A549 (cell line): ENCODE measurements around the gene CXCR4. TPM values are rescaled to one million over a fixed set of nuclear protein-coding genes. Genes with fewer than 3 reads are reported as not detected.

Experiments used
- ATAC-seq, 2 experiments: fragments of 200-7000 bp in 1 of 2; fragments of >200 bp in 1 of 2; cut with Nextera tagmentation in 1 of 2; cut with Tn5 transposase in 1 of 2; 3 replicates each; pipeline versions ENCODE4 v1.8.0 to v1.9.1; 2018 to 2020; ENCODE audit warnings: mild to moderate bottlenecking in 1 of 2, moderate library complexity in 1 of 2
- CTCF ChIA-PET: fragments of 300-600 bp; sonication (Branson Sonifier 250); formaldehyde crosslinking; extraction: SDS; loops from one replicate; lab custom pipeline; 2021; ENCODE audit warnings: antibody characterized with exemption, inconsistent platforms; lab: Yijun Ruan, JAX
- POLR2A ChIA-PET: fragments of 350-600 bp; formaldehyde crosslinking; extraction: SDS; loops from one replicate; lab custom pipeline; 2021; ENCODE audit warnings: antibody characterized with exemption, inconsistent platforms; lab: Yijun Ruan, JAX
- DNase-seq, 2 experiments: peaks; one replicate each; pipeline versions ENCODE4 v3.0.0 to v3.0.0-alpha.2; 2011 to 2016; ENCODE audit warnings: low read depth in 1 of 2, low spot score in 1 of 2
- FAIRE-seq: peaks from 2 replicates; lab custom pipeline; 2011; peaks lifted over from hg19 to GRCh38; lab: Jason Lieb, UNC
- H3K27ac ChIP-seq, 2 experiments: fragments of >200 bp; sonication (Bioruptor Twin); formaldehyde crosslinking; 3 replicates each; pipeline ENCODE4 v1.5.1; 2016 to 2017
- H3K4me1 ChIP-seq: fragments of >200 bp; sonication (Bioruptor Twin); formaldehyde crosslinking; 3 replicates; pipeline ENCODE4 v1.6.1; 2016
- H3K4me2 ChIP-seq: fragments of >200 bp; sonication (Bioruptor Twin); formaldehyde crosslinking; 3 replicates; pipeline ENCODE4 v1.6.1; 2016
- H3K4me3 ChIP-seq: fragments of >200 bp; sonication (Bioruptor Twin); formaldehyde crosslinking; 3 replicates; pipeline ENCODE4 v1.5.1; 2016
- H3K9me3 ChIP-seq: fragments of >200 bp; sonication (Bioruptor Twin); formaldehyde crosslinking; 3 replicates; pipeline ENCODE4 v1.6.1; 2016
- BHLHE40 ChIP-seq: IDR thresholded peaks from 2 replicates; pipeline ENCODE4 v1.6.1; 2012; ENCODE audit warnings: low read depth, low read length, inconsistent platforms
- CBX2 ChIP-seq: fragments of 200-600 bp; sonication (generic); IDR thresholded peaks from 2 replicates; pipeline ENCODE4 v1.6.1; 2016; ENCODE audit warnings: low read depth, mild to moderate bottlenecking, borderline replicate concordance
- EHF ChIP-seq: fragments of 250-450 bp; sonication (Bioruptor Pico); IDR thresholded peaks from 2 replicates; pipeline ENCODE4 v1.5.0; 2020; ENCODE audit warnings: mild to moderate bottlenecking
- EHMT2 ChIP-seq: fragments of 200-600 bp; sonication (generic); IDR thresholded peaks from 2 replicates; pipeline ENCODE4 v1.6.1; 2016; ENCODE audit warnings: antibody characterized with exemption, low read depth, mild to moderate bottlenecking, moderate library complexity
- FOSL2 ChIP-seq, 2 experiments: fragments of 450-650 bp in 1 of 2; fragments of >200 bp in 1 of 2; sonication (Bioruptor Twin) in 1 of 2; formaldehyde crosslinking; IDR thresholded peaks; 2 replicates each; pipeline versions ENCODE4 v1.5.0 to v1.6.1; 2016 to 2020; ENCODE audit warnings: mild to moderate bottlenecking in 1 of 2, moderate library complexity in 1 of 2
- FOXS1 ChIP-seq: fragments of 250-450 bp; sonication (Bioruptor Pico); IDR thresholded peaks from 2 replicates; pipeline ENCODE4 v1.5.0; 2020; ENCODE audit warnings: mild to moderate bottlenecking, moderate library complexity
- GATA3 ChIP-seq: IDR thresholded peaks from 2 replicates; pipeline ENCODE4 v1.6.1; 2012; ENCODE audit warnings: borderline replicate concordance
- HDAC2 ChIP-seq: fragments of 200-600 bp; sonication (generic); IDR thresholded peaks from 2 replicates; pipeline ENCODE4 v1.6.1; 2016
- HES2 ChIP-seq: fragments of >200 bp; sonication (Bioruptor Twin); formaldehyde crosslinking; IDR thresholded peaks from 2 replicates; pipeline ENCODE4 v1.6.1; 2016
- HEYL ChIP-seq: fragments of 250-450 bp; sonication (Bioruptor Pico); IDR thresholded peaks from 2 replicates; pipeline ENCODE4 v1.8.0; 2021; ENCODE audit warnings: mild to moderate bottlenecking, moderate library complexity
- HOXB13 ChIP-seq: fragments of 250-450 bp; sonication (Bioruptor Pico); IDR thresholded peaks from 2 replicates; pipeline ENCODE4 v1.5.0; 2020; ENCODE audit warnings: low read depth, mild to moderate bottlenecking, moderate library complexity
- JUN ChIP-seq, 2 experiments: fragments of >200 bp; sonication (Bioruptor Twin); formaldehyde crosslinking; IDR thresholded peaks; 2 replicates in 1 of 2; 3 replicates in 1 of 2; pipeline ENCODE4 v1.6.1; 2016 to 2017
- KDM1A ChIP-seq: fragments of 200-600 bp; sonication (generic); IDR thresholded peaks from 2 replicates; pipeline ENCODE4 v1.6.1; 2016; ENCODE audit warnings: low read depth, mild to moderate bottlenecking
- MAFK ChIP-seq: fragments of 450-650 bp; IDR thresholded peaks from 2 replicates; pipeline ENCODE4 v1.6.1; 2014; ENCODE audit not compliant: partially characterized antibody
- MYC ChIP-seq: IDR thresholded peaks from 2 replicates; pipeline ENCODE4 v1.6.1; 2012; ENCODE audit warnings: mild to moderate bottlenecking, inconsistent platforms, low read length, improper control_type of control experiment, borderline replicate concordance
- NPAS2 ChIP-seq: fragments of 250-450 bp; sonication (Bioruptor Pico); IDR thresholded peaks from 2 replicates; pipeline ENCODE4 v1.8.0; 2022; ENCODE audit warnings: mild to moderate bottlenecking, moderate library complexity, borderline replicate concordance
- NR3C1 ChIP-seq: fragments of >200 bp; sonication (Bioruptor Twin); formaldehyde crosslinking; IDR thresholded peaks from 3 replicates; pipeline ENCODE4 v1.6.1; 2017
- PHF8 ChIP-seq: fragments of 200-600 bp; sonication (generic); IDR thresholded peaks from 2 replicates; pipeline ENCODE4 v1.6.1; 2016; ENCODE audit warnings: low read depth, mild to moderate bottlenecking, antibody characterized with exemption, moderate library complexity, borderline replicate concordance
- POLR2AphosphoS2 ChIP-seq: conservative IDR thresholded peaks from 2 replicates; pipeline ENCODE4 v1.6.1; 2012; ENCODE audit warnings: low read length, improper control_type of control experiment, inconsistent platforms
- RARB ChIP-seq: fragments of 250-450 bp; sonication (Bioruptor Pico); IDR thresholded peaks from 2 replicates; pipeline ENCODE4 v1.8.0; 2021; ENCODE audit warnings: mild to moderate bottlenecking, moderate library complexity
- RCOR1 ChIP-seq: fragments of 150-350 bp; IDR thresholded peaks from 2 replicates; pipeline ENCODE4 v1.6.1; 2014; ENCODE audit warnings: antibody characterized with exemption, low read length, low read depth
- ZFP36 ChIP-seq: fragments of 450-650 bp; IDR thresholded peaks from 2 replicates; pipeline ENCODE4 v1.6.1; 2014; ENCODE audit warnings: borderline replicate concordance; ENCODE audit not compliant: partially characterized antibody
- WGBS: methylation state at CpG from one replicate; pipeline ENCODE4 v1.1.6; 2017; ENCODE audit errors: missing lambda C conversion rate; 5-methylcytosine and 5-hydroxymethylcytosine counted together
- polyA plus RNA-seq, 4 experiments: library from polyadenylated mRNA; depleted of rRNA in 3 of 4; stranded (reverse); fragments of >200 nt; fragmentation: RNase III in 1 of 4; extraction: RNeasy Plus Mini Kit Qiagen cat#74134 plus additional on column Dnase treatment in 1 of 4; gene quantifications; 2 replicates in 3 of 4; 3 replicates in 1 of 4; pipeline ENCODE4 v1.2.3, GENCODE V29; 2011 to 2017

The CXCR4 gene
- polyA plus RNA-seq, 2 of the 4 experiments (the other 2 are of a cell fraction), result 0.09 to 0.16 TPM

DNA sequence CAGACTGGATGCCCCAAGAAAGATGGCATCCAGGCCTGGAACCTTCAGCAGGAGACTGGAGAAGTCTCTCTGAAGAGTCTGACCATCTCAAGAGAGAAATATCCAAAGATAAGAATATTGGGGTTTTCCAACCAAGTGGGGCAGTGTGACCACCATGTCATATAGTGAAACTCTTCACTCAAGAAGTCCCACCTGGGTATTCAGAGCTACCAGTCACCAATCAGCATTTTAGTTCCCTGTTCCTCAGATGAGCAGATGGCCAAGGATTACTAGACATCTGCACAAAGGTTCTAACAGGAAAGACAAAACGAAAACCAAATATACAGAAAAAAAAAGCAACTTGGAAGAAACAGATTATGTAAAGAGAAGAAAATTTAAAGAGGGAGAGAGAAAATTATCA, 38.5 kb upstream of the CXCR4 start:
- DNase-seq (no peak), ATAC-seq (no peak), FAIRE-seq (no peak)
- no peak for TF ChIP-seq EHMT2
- no peak for TF ChIP-seq EHF (CRISPR knock-in tag)
- TF ChIP-seq RARB (CRISPR knock-in tag), result no peak
- no peak for TF ChIP-seq NPAS2
- TF ChIP-seq FOXS1, result no peak
- TF ChIP-seq HES2, result no peak
- no peak for TF ChIP-seq ZFP36
- no peak for TF ChIP-seq JUN (IDR thresholded peaks at IDR 0.05)
- TF ChIP-seq HEYL, result no peak
- no peak for TF ChIP-seq KDM1A
- no peak for TF ChIP-seq NR3C1
- TF ChIP-seq CBX2, result no peak
- no peak for TF ChIP-seq BHLHE40
- no peak for TF ChIP-seq FOSL2 (IDR thresholded peaks at IDR 0.05)
- no peak for TF ChIP-seq FOSL2 (CRISPR knock-in tag; IDR thresholded peaks at IDR 0.05)
- no peak for TF ChIP-seq MYC
- TF ChIP-seq HDAC2, result no peak
- Histone ChIP-seq H3K4me3 (no peak overlapping the region), H3K27ac (no peak overlapping the region), H3K4me2 (no peak overlapping the region), H3K9me3 (no peaks in the 10 kb centered on the region), H3K4me1 (no peaks in the 10 kb centered on the region)
- ChIA-PET CTCF (no interaction called here), POLR2A (no interaction called here)
- 0% methylated on average over 1 of the region's 1 CpG for WGBS

DNA sequence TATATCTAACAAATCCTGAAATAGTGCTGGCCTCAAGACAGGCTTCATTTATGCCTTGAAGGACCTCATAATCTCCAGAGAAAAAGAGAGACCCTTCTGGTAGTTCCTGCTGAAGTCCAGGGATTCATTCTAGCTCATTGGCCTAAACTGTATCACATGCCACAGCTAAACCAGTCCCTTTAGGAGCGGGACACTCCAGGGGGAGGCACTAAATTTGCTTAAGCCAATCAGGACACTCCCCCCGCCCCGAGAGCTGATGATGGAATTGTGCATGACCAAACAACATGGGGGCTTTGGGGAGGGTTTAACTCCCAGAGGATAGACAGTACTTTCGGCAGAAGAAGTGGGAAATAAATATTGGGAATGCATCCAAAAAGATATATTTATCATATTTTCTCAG, 36.4 kb upstream of the CXCR4 start:
- Histone ChIP-seq H3K4me2 (no peak overlapping the region), H3K4me1 (no peaks in the 10 kb centered on the region), H3K9me3 (no peaks in the 10 kb centered on the region), H3K4me3 (no peak overlapping the region), H3K27ac (no peak overlapping the region)
- CTCF ChIA-PET, result interaction anchor here (0.5 kb wide), 1 partner anchor 65 kb away, joined by 4 read pairs; no protein-coding TSS in a partner anchor
- POLR2A ChIA-PET, result no interaction called here
- DNase-seq (peak in 1 of 2 experiments; percentile 9), FAIRE-seq (no peak), ATAC-seq (0 out of 6 replicates have a peak, but pooled peaks of 1 of the 2 experiments have one; percentile 21)
- 17% methylated on average over 4 of the region's 4 CpGs for WGBS
- TF ChIP-seq HOXB13, result no peak
- TF ChIP-seq FOSL2 (IDR thresholded peaks at IDR 0.05), result no peak
- TF ChIP-seq FOSL2 (CRISPR knock-in tag; IDR thresholded peaks at IDR 0.05), result no peak
- TF ChIP-seq KDM1A, result no peak
- TF ChIP-seq POLR2AphosphoS2, result no peak
- no peak for TF ChIP-seq MYC
- TF ChIP-seq MAFK, result no peak
- TF ChIP-seq NPAS2, result no peak
- TF ChIP-seq GATA3, result no peak
- no peak for TF ChIP-seq PHF8
- no peak for TF ChIP-seq RCOR1

DNA sequence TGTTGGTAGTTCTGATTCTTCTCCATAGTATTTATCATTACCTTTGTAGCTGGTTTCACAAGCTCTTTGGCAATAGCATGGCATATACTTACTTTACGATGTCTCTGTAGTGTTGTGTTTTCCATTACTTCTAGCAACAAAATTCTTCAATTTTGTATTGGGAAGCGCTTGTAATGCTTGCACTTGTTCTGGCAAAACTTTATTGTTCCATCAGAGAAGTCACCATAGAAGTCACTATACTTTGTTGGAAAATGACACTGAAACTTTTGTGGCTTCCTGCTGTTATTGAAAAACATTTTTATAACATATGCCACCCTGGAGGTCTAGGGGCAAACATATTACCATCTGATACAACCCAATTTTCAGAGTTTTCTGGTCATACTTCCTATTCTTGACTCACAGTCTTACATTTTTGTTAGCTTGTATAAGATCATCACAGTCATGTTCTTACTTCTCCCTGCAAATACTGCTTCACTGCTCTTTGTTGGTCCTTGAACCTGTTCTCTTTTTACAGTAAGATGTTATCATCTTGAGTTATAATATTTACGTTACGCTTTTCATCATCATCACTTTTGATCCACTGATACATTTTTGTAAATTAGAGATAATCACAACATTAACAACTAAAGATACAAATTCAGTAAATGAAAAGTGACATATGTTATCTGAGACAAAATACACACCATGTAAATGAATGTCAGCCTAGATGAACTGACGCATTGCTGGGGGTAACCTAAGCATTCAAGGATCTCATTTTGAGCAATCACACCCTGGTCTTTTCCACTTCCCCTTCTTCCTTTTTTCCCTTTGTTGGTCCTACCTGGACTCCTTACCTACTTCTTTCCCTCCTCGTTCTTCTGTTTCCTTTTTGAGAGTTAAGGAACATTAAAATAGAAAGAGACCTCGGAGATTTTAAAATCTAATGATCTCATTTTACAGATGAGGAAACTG, 33.3 kb upstream of the CXCR4 start:
- H3K9me3 ChIP-seq, result no peaks in the 10 kb centered on the region
- H3K4me3 ChIP-seq, result no peak overlapping the region
- ATAC-seq (no peak), FAIRE-seq (no peak), DNase-seq (no peak)
- POLR2A ChIA-PET, result no interaction called here
- H3K4me2 ChIP-seq, result no peak overlapping the region
- no peaks in the 10 kb centered on the region for H3K4me1 ChIP-seq
- no peak for TF ChIP-seq JUN (IDR thresholded peaks at IDR 0.05)
- CTCF ChIA-PET, result no interaction called here
- no peak overlapping the region for H3K27ac ChIP-seq
- WGBS, result 21% methylated on average over 7 of the region's 7 CpGs
